Measurements from ENCODE around the gene CRNKL1. TPM values are rescaled to one million over a fixed set of nuclear protein-coding genes. Genes with fewer than 3 reads are reported as not detected.

Gene CRNKL1
- total RNA-seq, 4 donors from 2014 or later = 12.3 to 22.1 (median 15.6) TPM

GRCh38 chr20:20085812-20086211 lies 33.5 kb upstream of the CRNKL1 start:
- Histone ChIP-seq H3K4me3 (no peak overlapping the region), H3K9me3 (no peaks in the 10 kb centered on the region), H3K27me3 (no peaks in the 10 kb centered on the region), H3K4me1 (no peaks in the 10 kb centered on the region), H3K27ac (no peak overlapping the region), H3K36me3 (no peaks in the 10 kb centered on the region)
- in situ Hi-C loops (cut with MboI; ENCODE audit: low pct_ligation_motif_present in 1 of 4, low pct_unique_long_range_greater_than_20kb in 1 of 4, low sequenced_read_pairs in 3 of 4) = loop anchor here in 3 of 4 donors (10.0 to 25.0 kb wide), 5 partner anchors 149 to 751 kb away; no protein-coding TSS in a partner anchor
- intact Hi-C loops (cut with DNase I; ENCODE audit: low total_unique reads) = no loop called here
- DNase-seq = no peak
- TF ChIP-seq POLR2AphosphoS5 (IDR thresholded peaks at IDR 0.05) = no peak
- TF ChIP-seq EP300 (IDR thresholded peaks at IDR 0.05; ENCODE audit: low read depth) = peak; percentile 46
- no peak for TF ChIP-seq POLR2A (IDR thresholded peaks at IDR 0.05)
- WGBS, 2 donors (ENCODE audit: low coverage in 1 of 2) = 64 to 71% methylated on average over 2 of the region's 2 CpGs

- no peaks in the 10 kb centered on the region for H3K4me1 ChIP-seq
- in situ Hi-C loops (cut with MboI; ENCODE audit: low pct_ligation_motif_present in 1 of 4, low pct_unique_long_range_greater_than_20kb in 1 of 4, low sequenced_read_pairs in 3 of 4) = loop anchor here in 3 of 4 donors (10.0 to 25.0 kb wide), 5 partner anchors 150 to 752 kb away; no protein-coding TSS in a partner anchor
- no peak for DNase-seq
- H3K27ac ChIP-seq = no peak overlapping the region
- no peaks in the 10 kb centered on the region for H3K9me3 ChIP-seq
- intact Hi-C loops (cut with DNase I; ENCODE audit: low total_unique reads) = no loop called here
- no peaks in the 10 kb centered on the region for H3K36me3 ChIP-seq
- no peak overlapping the region for H3K4me3 ChIP-seq
- WGBS, 2 donors (ENCODE audit: low coverage in 1 of 2) = 80 to 82% methylated on average over 6 to 9 of the region's 9 CpGs
- no peak for TF ChIP-seq POLR2AphosphoS5 (IDR thresholded peaks at IDR 0.05)
- no peak for TF ChIP-seq EP300 (IDR thresholded peaks at IDR 0.05; ENCODE audit: low read depth)
- no peak for TF ChIP-seq POLR2A (IDR thresholded peaks at IDR 0.05)
- TF ChIP-seq CTCF (IDR thresholded peaks at IDR 0.05) = no peak
- no peaks in the 10 kb centered on the region for H3K27me3 ChIP-seq
Measured at GRCh38 chr20:20085071-20085470, 32.8 kb upstream of the CRNKL1 start.

- WGBS, 2 donors (ENCODE audit: low coverage in 1 of 2) = 74% methylated on average over 8 of the region's 8 CpGs; no CpG with 5 or more reads in 1 of the 2 donors
- intact Hi-C loops (cut with DNase I; ENCODE audit: low total_unique reads) (no loop called here), in situ Hi-C loops (cut with MboI; ENCODE audit: low pct_ligation_motif_present in 1 of 4, low pct_unique_long_range_greater_than_20kb in 1 of 4, low sequenced_read_pairs in 3 of 4) (loop anchor here in 3 of 4 donors (10.0 to 25.0 kb wide), 5 partner anchors 150 to 753 kb away; no protein-coding TSS in a partner anchor)
- TF ChIP-seq EP300 (IDR thresholded peaks at IDR 0.05; ENCODE audit: low read depth) (no peak), CTCF (IDR thresholded peaks at IDR 0.05) (no peak), POLR2AphosphoS5 (IDR thresholded peaks at IDR 0.05) (no peak)
- no peaks in the 10 kb centered on the region for H3K36me3 ChIP-seq
- peaks cover 0 to under 1% (median 0%) of the 10 kb centered on the region in 4 donors for H3K4me1 ChIP-seq
- no peak overlapping the region for H3K4me3 ChIP-seq
- H3K9me3 ChIP-seq = no peaks in the 10 kb centered on the region
- H3K27me3 ChIP-seq = no peaks in the 10 kb centered on the region
- no peak overlapping the region for H3K27ac ChIP-seq
- DNase-seq = no peak
Measured at GRCh38 chr20:20084296-20084752, 32.1 kb upstream of the CRNKL1 start.

- peaks cover 0 to 6% (median 0%) of the 10 kb centered on the region in 4 donors for H3K4me1 ChIP-seq
- no peak overlapping the region for H3K27ac ChIP-seq
- peak overlapping the region in 1 of 4 donors; percentile 20 for H3K4me3 ChIP-seq
- no peaks in the 10 kb centered on the region for H3K27me3 ChIP-seq
- H3K9me3 ChIP-seq = no peaks in the 10 kb centered on the region
- in situ Hi-C loops (cut with MboI; ENCODE audit: low pct_ligation_motif_present in 1 of 4, low pct_unique_long_range_greater_than_20kb in 1 of 4, low sequenced_read_pairs in 3 of 4) = loop anchor here in 3 of 4 donors (10.0 to 25.0 kb wide), 5 partner anchors 151 to 753 kb away; no protein-coding TSS in a partner anchor
- H3K36me3 ChIP-seq = no peaks in the 10 kb centered on the region
- TF ChIP-seq POLR2A (IDR thresholded peaks at IDR 0.05) = no peak
- TF ChIP-seq CTCF (IDR thresholded peaks at IDR 0.05) = peak; percentile 40 to 50 (median 45)
- no peak for DNase-seq
- intact Hi-C loops (cut with DNase I; ENCODE audit: low total_unique reads) = no loop called here
- 0% methylated on average over 3 of the region's 3 CpGs for WGBS, 2 donors (ENCODE audit: low coverage in 1 of 2)
Measured at GRCh38 chr20:20083807-20084206, 31.5 kb upstream of the CRNKL1 start.

Data from transverse colon (tissue), 4 donors.